Measurements from ENCODE around the gene MTMR10. TPM values are rescaled to one million over a fixed set of nuclear protein-coding genes. Genes with fewer than 3 reads are reported as not detected.

Gene MTMR10
- total RNA-seq, 1 experiment from 2014 or later: 23.2 TPM

DNA sequence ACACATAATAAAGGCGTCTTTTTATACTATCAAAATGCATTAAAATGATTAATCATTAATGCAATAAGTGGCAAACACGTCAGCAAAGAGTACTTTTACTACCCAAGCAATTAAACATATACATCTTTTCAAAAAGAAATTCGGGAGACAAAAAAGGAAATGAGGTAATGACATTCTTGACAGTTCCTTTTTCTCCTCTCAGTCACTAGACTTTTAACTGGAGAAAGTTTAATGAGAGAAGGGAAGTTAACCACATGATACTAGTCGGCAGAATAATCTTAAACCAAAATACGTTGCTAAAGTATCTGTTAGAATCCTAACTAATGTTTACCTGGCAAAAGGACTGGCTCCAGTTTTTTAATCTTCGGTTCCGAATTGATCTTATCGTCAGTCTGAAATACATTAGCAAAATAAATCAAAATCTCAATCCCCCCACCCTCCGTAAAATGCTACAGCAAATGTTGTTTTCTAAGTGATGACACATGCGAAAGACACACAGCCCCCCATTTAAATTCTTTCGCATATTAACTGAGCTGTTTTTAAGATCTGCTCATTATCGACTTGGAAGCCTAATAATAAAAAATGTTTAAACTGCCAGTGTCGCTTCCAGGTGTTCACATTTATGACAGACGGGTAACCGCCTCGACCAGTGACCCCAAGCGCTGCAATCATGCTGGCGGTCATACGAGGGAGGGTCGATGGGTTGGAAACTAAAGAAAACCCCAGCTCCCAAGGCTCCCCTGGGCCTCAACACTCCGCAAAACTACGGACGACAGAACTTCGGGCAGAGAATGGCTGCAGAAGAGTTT is 778 bp downstream of the MTMR10 start:
- no CpG with 5 or more reads among the region's 24 CpGs for WGBS (ENCODE audit: extremely low coverage, insufficient read length, low lambda C conversion rate)
- Histone ChIP-seq H4K5ac (ENCODE audit: insufficient read length, low read depth, low read length) (no peak overlapping the region), H2BK12ac (ENCODE audit: insufficient read length, low read depth, low read length) (no peak overlapping the region), H4K91ac (ENCODE audit: insufficient read length, low read depth, low read length) (no peak overlapping the region), H4K20me1 (ENCODE audit: control insufficient read depth, insufficient read depth, insufficient read length) (no peaks in the 10 kb centered on the region), H2BK15ac (ENCODE audit: low read depth, low read length) (no peak overlapping the region), H3K56ac (ENCODE audit: insufficient read length, low read depth, low read length) (no peak overlapping the region), H3T11ph (ENCODE audit: low read length) (no peak overlapping the region), H3K23me2 (ENCODE audit: insufficient read length, low read depth, low read length, poor library complexity, severe bottlenecking) (peaks cover 10% of the 10 kb centered on the region), H2BK120ac (ENCODE audit: low read depth, low read length, poor library complexity, severe bottlenecking) (no peak overlapping the region), H2BK5ac (ENCODE audit: insufficient read length, low read length) (no peak overlapping the region), H3K23ac (ENCODE audit: insufficient read length, low read depth, low read length) (no peak overlapping the region), H3K4ac (ENCODE audit: low read depth, low read length) (no peak overlapping the region), H3K27me3 (ENCODE audit: insufficient read depth, low read length) (no peaks in the 10 kb centered on the region), H3K4me1 (ENCODE audit: insufficient read depth, low read length) (no peaks in the 10 kb centered on the region; the same call in 1 of the 2 replicates), H2AFZ (ENCODE audit: low read length) (no peak overlapping the region), H3K4me2 (ENCODE audit: insufficient read depth, insufficient read length, low read length) (peak overlapping the region; percentile 62), H4K8ac (replicated peaks; ENCODE audit: insufficient read length, low read depth, low read length) (no peak overlapping the region), H3K79me1 (ENCODE audit: insufficient read depth, low read depth, low read length, poor library complexity, severe bottlenecking) (no peaks in the 10 kb centered on the region), H3K9me3 (ENCODE audit: control insufficient read depth, low read depth, low read length) (no peaks in the 10 kb centered on the region), H3K27ac (ENCODE audit: insufficient read length, low read depth, low read length) (no peak overlapping the region), H3K9ac (ENCODE audit: extremely low read depth, insufficient read length, low read length) (peak overlapping the region; percentile 50), H2BK20ac (ENCODE audit: low read depth, low read length, poor library complexity, severe bottlenecking) (no peak overlapping the region), H2AK5ac (ENCODE audit: insufficient read length, low read length) (no peak overlapping the region), H3K79me2 (ENCODE audit: insufficient read depth, low read length) (peaks cover 4% of the 10 kb centered on the region; the same call in 1 of the 2 replicates), H3K18ac (ENCODE audit: insufficient read length, low read depth, low read length) (no peak overlapping the region), H3K14ac (ENCODE audit: insufficient read depth, low read length) (peak overlapping the region; percentile 3)
- TF ChIP-seq, protein P1, sequence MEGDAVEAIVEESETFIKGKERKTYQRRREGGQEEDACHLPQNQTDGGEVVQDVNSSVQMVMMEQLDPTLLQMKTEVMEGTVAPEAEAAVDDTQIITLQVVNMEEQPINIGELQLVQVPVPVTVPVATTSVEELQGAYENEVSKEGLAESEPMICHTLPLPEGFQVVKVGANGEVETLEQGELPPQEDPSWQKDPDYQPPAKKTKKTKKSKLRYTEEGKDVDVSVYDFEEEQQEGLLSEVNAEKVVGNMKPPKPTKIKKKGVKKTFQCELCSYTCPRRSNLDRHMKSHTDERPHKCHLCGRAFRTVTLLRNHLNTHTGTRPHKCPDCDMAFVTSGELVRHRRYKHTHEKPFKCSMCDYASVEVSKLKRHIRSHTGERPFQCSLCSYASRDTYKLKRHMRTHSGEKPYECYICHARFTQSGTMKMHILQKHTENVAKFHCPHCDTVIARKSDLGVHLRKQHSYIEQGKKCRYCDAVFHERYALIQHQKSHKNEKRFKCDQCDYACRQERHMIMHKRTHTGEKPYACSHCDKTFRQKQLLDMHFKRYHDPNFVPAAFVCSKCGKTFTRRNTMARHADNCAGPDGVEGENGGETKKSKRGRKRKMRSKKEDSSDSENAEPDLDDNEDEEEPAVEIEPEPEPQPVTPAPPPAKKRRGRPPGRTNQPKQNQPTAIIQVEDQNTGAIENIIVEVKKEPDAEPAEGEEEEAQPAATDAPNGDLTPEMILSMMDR (conservative IDR thresholded peaks at IDR 0.05): no peak
- peak overlapping the region; percentile 90 to 92 for H3K4me3 Mint-ChIP-seq
- H3K9me3 Mint-ChIP-seq: no peaks in the 10 kb centered on the region
- peaks cover 0 to 10% (median 7%) of the 10 kb centered on the region in 3 experiments; a peak in 3 of 7 replicates for H3K36me3 Mint-ChIP-seq (ENCODE audit: insufficient read depth in 1 of 3, low read depth in 3 of 3)
- H3K27me3 Mint-ChIP-seq (ENCODE audit: low read depth): no peaks in the 10 kb centered on the region
- peaks cover 19% of the 10 kb centered on the region in 2 experiments for H3K4me1 Mint-ChIP-seq
- no peak for DNase-seq
- H3K27ac Mint-ChIP-seq: peak overlapping the region; percentile 65 to 92 (median 78); a peak in 6 of 7 replicates

All from H9 (cell line).